GM21576 (cell line): Measurements from ENCODE around the gene EMID1.
"Not testable (repeated sequence)": the region's sequence is repeated elsewhere in the genome, so short reads cannot be mapped to it uniquely, and the experiment has no call there.

ENCODE experiments used
- ATAC-seq: cut with Tn5 transposase; IDR thresholded peaks from one replicate; pipeline ENCODE4 v1.9.1; 2021; ENCODE audit warnings: mild to moderate bottlenecking, moderate library complexity; ENCODE audit not compliant: unreplicated experiment

Gene EMID1

DNA sequence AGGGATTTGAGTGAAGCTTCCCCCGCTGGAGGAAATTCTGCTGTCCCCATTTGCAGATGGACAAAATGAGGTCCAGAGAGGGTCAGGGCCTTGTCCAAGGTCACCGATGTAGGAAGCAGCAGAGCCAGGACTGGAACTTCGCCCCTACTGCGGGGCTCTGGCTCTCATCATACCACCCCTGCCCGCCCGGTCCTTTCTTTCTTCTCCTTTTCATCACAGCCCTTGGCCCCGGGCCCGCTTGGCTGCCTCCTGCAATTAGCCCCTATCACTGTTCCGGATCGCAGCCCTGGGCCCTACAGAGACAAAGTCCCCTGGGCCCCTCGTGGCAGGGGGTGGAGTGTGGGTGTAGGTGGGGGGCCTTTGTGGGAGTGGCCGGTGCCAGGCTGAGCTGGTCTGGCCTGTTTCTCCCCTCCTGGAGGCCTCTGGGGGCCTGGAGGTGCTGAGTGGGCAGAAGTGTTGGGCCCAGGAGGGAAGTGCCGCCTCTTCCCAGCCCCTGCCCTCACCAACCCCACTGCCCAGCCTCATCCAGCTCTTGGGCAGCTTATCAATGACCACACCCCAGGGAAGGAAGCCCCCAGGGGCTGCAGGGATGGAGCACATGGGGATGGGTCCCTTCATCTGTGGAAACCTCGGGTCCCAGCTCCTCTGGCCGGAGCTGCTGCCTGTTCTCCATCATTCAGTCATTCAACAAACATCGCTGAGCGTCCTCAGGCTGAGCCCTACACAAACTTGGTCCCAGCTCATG lies 3.4 kb downstream of the EMID1 start:
- no peak for ATAC-seq

- no peak for ATAC-seq
Observed at GRCh38 chr22:29209624-29209929, 3.9 kb downstream of the EMID1 start.

DNA sequence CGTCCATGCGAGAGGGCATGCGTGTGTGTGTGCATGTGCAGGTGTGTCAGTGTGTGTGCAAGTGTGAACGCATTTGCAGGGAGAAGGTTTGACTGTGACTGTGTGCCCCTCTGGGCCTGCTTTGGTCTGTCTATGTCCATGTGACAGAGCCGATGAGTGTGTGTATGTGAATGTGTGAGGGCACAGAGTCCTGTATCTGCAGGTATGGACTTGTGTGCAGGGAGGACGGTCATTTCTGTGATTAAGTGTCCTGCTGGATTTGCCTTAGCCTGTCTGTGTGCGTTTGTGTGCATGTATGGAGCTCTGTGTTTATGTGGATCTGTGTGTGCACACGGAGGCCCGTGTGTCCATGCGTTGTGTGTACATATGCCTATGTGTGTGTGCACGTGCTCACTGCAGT lies 5.4 kb downstream of the EMID1 start:
- ATAC-seq, result no peak

DNA sequence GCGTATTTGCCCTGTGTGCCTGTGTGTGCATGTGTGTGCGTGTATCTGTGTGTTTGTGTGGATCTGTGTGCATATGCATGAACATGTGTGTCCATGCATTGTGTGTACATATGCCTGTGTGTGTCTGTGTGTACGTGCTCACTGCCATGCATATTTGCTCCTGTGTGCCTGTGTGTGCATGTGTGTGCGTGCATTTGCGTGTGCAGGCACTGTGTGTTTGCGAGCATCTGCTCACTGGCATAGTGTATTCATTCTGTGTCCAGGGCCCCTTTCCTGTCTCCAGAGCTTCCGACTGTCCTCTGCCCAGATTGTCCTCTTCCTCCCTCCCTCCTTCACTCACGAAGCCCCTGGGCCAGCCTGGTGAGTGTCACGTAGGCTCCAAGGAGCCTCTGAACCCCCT lies 5.8 kb downstream of the EMID1 start:
- ATAC-seq, result no peak

- no peak for ATAC-seq
Observed at GRCh38 chr22:29212743-29213142, 7.0 kb downstream of the EMID1 start.

DNA sequence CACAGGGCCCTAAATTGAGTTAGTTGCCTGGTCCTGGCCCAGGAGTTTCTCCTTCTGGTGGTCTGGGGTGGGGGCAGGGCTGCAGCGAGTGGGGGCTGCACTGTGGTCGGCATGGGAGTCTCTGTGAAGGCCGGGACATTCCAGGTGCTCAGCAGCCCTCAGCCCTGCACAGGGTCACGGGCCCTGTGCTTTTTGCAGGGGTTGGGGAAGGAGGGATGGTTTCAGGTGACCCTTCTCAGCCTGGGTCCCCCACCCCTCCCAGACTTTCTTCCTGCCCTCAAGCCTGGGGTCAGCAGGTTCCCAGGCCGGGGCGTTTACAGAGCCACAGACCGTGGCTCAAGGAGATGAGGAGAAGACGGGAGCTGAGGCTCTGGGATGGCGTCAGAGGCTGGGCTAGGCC lies 7.8 kb downstream of the EMID1 start:
- no peak for ATAC-seq

GRCh38 chr22:29214232-29214631 lies 8.5 kb downstream of the EMID1 start:
- no peak for ATAC-seq

DNA sequence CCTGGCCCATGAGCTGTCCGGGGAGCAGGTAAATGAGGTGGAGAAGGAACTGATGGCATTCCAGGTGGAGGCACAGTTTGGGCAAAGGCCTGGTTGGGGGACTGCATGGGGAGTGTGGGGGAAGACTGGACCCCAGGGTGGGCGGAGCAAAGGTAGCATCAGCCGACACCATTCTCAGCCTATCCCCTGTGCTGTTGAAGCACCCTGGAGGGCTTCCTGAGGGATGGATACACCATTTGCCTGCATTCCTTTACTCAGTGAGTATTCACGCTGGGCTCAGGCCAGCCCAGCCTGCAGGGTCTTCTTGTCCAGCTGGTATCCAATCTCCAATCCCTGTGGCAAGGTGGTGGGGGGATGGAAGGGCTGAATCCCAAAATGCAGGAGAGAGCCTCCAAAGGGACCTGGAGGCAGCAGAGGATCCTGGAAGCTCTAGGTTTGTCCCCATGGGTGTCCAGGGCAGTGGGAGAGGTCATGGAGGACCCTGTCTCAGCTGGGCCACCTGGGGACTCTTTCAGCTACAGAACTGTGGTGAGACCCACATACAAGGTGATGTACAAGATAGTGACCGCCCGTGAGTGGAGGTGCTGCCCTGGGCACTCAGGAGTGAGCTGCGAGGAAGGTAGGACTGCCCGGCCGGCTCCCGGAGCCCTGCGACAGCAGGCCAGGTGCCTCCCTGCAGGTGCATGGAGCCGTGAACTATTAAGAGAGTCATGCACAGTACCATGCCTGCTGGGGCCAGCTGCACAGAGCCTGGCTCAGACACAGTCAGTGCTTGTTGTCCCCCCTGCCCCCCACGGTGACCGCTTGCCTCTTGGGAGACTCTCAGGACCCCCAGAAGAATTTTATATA lies 9.5 kb downstream of the EMID1 start:
- ATAC-seq, result no peak

GRCh38 chr22:29216011-29216872 lies 10.5 kb downstream of the EMID1 start:
- no peak for ATAC-seq

DNA sequence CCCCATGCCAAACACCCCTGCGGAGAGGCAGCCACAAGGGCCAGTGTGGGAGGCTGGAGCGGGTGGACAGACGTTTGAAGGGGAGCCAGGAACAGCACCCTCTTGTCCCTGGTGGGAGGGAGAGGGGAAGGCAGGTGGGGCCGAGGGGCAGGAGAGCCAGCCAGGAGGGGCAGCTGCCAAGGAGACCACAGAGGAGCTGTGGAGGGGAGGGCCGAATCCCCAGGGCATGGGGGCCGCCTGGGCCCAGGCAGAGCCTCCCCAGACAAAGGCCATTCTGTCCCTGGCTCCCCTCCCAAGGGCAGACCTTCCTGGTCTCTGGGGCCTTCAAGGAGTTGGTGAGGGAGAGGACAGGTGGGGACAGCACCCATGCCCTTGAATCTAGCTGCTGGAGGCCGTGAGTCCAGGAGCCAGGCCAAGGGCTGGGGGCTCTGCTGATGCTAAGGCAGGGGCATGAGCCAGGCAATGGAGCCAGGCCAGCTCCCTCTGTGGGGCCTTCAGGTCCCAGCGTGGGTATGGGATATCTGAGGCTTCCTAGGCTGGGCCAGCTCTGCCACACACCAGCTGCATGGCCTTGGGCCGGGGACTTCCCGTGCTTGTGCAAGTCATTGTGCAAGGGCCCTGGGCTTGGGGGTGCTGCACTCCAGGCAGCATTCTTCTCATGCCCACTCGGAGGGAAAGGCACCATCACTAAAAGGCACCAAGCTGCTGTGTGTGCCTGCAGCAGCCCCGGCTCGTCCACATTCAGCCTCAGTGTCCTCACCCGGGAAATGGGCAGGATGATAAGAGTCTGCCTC lies 11.4 kb downstream of the EMID1 start:
- no peak for ATAC-seq

DNA sequence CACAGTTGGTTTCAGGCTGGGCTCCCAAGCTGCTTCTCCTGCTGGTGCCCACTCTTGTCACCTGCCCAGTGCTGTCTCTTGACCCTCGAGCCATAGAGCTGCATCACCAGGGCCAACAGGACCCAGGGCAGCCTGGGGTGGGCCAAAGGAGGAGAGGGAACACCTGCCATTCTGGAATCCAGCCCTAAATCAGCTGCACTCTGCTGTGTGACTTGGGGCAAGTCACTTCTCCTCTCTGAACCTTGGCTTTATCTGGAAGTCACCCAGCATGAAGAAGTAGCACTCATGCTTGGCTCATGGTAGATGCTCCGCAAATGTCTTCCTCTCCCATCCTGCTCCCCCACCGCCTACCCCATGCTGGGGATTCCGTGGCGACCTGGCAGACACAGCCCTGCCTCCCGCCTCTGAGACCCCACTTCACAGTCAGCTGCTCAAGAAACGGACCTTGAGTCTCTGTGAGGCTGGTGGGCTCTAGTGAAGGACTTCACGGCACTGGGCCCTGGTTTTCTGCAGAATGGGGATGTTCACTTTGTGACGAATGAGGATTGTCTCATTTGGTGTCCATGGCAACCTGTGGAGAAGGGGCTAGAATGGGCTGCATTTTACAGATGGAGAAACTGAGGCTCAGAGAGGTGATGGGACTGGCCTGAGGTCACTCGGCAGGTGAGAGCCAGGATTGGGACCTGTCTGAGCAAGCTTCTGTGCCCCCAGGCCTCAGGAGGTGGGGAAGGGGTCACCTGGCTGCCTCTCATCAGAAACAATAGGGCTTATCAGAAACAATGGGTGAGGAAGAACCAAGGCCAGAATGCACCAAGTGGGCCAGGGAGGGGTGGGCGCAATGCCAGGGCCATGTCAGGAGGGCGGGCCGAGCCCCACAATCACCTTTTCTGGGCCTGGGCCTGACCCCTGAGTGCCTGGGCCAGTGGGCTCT lies 12.4 kb downstream of the EMID1 start:
- ATAC-seq, result no peak

DNA sequence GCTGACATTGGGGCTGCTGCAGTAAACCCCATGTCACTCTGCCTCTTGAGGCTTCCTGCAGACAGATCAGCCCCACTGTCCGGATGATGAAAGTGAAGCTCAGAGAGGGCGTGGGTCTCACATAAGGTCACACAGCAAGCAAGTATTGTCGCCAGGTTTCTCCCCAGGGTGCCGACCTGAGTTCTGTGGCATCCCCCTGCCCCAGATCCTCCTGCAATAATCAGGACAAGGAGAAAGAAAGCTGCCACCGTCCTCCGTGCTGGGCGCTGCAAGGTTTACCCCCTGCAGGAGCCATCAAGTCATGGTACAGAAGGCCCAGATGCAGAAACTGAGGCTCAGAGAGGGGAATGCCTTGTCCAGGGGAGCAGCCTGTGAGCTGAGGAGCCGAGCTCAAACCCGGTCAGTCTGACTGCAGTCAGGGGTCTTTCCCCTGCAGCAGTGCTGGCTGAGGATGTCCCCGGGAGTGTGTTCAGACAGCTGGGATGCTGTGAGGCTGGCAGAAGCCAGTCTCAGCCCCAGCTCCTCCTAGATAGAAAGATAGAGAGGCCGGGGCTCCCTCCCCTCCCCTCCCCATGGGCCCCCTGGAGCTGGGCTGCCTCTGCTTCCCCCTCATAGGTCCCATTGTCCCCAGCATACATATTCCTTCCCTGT lies 13.2 kb downstream of the EMID1 start:
- ATAC-seq, result no peak

DNA sequence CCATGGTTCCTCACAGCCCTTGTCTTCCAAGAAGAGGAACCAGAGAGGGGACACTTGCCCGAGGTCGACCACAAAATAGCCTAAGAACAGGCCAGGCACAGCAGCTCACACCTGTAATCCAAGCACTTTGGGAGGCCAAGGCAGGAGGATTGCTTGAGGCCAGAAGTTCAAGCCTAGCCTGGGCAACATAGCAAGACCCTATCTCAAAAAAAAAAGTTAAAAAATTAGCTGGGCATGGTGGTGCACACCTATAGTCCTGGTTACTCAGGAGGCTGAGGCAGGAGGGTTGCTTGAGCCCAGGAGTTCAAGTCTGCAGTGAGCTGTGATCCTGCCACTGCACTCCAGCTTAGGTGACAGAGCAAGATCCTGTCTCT lies 13.7 kb downstream of the EMID1 start:
- ATAC-seq, result not testable (repeated sequence)

DNA sequence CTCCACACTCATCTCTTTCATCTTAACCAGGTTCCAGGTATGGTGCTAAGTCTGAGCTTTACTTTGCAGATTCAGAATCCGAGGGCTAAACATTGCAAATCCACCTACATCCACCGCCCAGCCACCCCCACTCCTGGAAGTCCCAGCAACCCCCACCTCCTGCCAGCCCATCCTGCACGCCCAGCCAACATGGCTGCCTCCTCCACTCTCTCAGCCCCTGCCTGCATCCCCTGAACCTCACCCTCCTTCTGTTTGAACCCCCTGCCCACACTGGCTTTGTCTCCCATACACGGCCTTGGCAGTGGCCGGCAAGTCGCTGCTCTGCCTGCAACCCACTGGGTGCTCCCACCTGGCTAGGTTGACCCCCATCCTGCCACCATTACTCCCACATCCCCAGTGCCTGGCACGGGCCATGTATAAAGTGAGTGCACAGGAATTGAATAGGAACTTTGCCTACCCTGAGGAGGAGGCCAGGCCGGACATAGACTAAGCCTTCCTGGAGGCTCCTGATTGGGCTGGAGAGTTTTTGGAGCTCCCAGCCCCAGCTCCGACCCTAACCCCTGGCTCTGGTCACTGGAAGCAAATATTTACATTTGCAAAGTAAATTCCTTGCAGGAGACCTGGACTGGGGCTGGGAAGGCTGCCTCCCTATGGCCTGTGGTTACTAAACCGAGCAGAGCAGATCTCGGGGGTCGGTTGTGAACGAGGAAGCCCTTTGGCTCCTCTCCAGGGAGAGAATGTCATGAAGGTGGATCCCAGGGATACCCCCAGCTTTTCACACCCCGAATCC lies 14.4 kb downstream of the EMID1 start:
- no peak for ATAC-seq

- no peak for ATAC-seq
Observed at GRCh38 chr22:29224121-29224858, 18.6 kb downstream of the EMID1 start.

DNA sequence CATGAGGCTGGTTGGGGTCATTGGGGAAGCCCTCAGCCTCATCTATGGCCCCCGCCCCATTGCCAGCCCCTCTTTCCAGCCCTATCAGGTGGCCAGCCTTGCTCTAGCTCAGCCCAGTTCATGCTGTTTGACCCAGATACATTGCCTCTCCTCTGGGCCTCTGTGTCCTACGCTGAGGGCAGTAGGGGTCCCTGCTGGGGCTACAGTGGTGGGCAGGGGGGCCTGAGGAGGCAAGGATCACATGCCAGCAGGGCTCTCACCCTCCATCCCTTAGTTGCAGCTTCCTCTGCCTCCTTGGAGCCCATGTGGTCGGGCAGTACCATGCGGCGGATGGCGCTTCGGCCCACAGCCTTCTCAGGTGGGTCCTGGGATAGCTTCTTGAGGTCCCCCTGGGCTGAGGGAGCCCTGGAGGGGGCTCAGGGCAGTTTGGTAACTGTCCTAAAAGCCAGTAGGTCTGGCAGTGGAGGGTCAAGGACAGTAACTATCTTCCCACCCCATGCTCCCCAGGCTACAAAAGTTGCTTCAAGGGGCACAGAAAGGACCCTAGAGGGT lies 19.2 kb downstream of the EMID1 start:
- no peak for ATAC-seq

DNA sequence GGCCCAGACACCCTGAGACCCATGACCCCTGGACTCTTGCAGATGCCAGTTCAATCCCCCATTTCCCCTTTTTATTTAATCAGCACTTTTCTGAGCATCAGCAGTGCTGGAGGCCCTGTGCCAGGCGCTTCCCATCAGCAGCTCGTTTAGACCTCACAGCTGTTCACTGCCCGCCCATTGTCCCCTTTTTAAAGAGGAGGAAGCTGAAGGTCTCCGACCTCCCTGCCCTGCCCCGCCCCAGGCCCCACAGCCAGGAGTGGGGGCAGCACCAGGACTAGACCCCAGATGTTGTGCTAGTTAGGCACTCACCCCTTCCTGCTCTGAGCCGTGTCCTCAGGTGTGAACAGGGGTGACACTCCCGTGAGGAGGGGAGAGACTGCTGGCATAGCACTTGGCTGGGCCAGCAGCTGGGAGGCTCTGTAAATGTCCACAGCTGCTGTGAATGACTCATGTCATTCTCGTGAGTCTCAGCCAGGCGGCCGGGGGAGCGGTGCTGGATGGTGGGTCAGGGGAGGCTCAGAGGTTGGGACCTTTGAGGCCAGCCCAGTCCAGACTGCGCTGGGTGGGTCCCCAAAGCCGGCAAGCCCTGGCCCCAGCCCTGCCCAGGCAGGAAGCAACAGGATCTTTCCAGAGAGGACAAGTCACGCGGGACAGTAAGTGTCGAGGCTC lies 19.9 kb downstream of the EMID1 start:
- ATAC-seq, result no peak
